Cerebellar nuclear complex (tissue), 1 donor: ENCODE results near the gene MTNR1A.
A peak's percentile ranks its signal among the peaks of the same experiment; 100 is the strongest.

ENCODE experiments used
- DNase-seq, 2 experiments: peaks; one replicate each; lab custom pipeline; 2025; lab: John Stamatoyannopoulos, UW

MTNR1A gene

DNA sequence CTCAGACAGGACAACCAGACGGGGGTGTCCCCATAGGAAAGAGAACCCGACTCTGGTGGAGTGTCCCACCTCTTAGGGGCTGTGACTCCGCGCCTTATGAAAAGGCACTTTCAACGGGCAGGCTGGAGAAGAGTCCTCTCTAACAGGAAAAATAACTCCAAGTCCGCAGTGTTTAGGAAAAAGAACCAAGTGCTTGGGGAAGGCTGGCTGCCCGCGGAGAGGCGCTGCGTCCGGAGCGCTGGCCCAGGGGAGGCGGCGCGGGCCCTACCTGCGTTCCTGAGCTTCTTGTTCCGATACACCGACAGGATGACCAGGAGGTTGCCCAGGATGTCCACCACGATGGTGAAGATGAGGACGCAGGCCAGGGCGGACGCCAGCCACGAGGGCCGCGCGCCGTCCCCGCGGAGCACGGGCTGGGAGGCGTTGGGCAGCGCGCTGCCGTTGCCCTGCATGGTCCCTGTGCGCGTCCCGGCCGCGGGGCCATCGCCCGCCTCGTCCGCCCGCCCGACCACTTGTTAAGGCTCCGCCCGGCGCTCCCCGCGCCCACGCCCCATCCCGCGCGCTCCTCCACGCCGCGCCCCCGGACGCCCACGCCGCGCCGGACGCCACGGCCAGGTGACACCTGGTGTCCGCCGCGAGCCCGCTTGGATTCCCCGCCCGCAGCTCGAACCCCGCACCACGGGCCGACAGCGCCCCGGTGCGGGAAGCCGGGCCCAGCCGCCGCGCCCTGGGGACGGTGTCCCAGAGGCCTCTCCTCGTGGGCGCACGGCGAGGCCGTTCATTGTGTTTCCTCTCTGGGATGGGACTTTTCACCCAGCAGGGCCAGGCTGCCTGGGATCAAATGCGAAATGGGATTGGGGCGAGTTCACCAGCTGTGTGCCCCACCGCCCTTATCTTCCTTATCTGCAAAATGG lies at the start of gene MTNR1A:
Gene MTNR1A (minus strand): TSS at position 654 of the 914 bp plus-strand sequence. CDS start 202 bp downstream, at position 452.
- DNase-seq: no peak

- no peak for DNase-seq
Observed at GRCh38 chr4:186604124-186604807, 48.9 kb upstream of the MTNR1A start.

- no peak for DNase-seq
Observed at GRCh38 chr4:186602978-186603377, 47.6 kb upstream of the MTNR1A start.

DNA sequence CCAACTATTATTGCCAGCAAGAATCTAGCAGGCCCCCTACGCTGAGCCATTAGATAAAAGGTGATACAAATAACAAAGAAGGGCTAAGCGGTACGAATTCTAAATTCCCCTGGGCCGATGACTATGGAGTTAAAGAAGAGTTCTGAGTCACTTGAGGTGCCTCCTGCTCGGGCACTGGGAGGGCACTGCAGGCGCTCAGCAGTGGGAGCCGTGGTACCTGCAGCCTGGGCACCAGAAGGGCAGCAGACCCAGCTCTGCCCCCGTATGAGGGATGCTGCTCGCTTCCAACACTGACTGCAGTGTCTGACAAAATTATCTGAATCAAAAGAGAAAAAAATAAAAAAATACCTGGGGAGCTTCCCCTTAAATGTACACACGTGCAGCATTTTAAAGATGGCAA lies 44.1 kb upstream of the MTNR1A start:
- no peak for DNase-seq

DNA sequence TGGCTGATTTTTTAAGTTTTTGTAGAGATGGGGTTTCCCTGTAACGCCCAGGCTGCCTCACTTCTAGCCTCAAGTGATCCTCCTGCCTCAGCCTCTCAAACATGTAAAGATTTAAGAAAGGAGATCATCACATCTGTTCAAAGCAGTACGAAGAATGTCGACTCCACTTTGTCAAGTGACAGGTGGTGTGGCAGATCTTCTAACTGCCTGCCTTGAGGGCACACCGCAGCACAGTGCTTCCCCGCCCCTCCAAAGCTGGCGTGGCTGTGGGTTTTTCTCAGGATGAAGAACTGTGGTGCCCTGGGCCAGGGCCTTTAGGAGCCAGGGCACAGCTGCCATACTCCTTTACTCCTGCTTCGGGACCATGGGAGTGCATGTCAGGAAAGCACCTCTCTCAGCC lies 43.3 kb upstream of the MTNR1A start:
- DNase-seq: no peak

DNA sequence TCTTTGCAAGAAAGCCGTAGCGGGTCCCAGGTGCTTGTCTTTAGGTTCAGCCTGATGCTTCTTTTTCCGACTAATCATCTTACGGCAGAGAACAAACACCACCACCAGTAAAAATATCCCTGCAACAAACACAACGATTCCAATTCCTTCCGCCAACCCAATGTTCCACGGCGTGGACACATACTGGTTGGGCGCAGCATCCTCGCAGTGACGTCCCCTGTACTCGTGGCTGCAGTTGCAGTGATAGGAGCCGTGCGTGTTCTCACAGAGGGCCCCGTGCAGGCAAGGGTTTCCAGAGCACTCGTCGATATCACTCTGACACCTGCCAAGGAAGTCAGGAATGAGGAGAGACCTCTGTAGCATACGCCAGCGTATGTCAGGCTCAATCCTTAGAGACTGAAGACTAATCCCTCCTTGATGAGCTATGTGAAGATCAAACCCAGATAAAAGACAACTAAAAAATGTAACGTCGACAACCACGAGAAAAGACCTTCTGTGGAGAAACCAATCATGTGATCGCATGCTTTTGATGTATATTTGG lies 41.6 kb upstream of the MTNR1A start:
- DNase-seq: no peak

GRCh38 chr4:186596346-186596745 lies 41.0 kb upstream of the MTNR1A start:
- no peak for DNase-seq

- no peak for DNase-seq
Observed at GRCh38 chr4:186593587-186593973, 38.2 kb upstream of the MTNR1A start.

- no peak for DNase-seq
Observed at GRCh38 chr4:186592966-186593586, 37.7 kb upstream of the MTNR1A start.

DNA sequence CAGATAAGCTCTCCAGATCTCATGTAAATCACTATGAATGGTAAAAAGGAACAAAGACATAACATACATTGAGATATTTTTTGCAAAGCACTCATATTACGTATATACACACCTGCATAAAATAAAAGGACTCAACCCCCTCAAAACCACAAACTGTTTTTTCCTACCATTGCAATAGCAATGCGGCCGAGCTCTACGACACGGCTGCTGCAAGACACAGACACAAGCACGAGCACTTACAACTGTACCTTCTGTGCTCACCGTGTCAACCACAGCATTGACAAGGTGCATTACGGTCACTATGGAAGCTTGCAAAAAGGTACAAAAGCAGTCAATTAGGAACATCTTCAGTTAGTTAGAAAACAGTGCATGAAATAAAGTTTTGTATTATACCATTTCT lies 37.1 kb upstream of the MTNR1A start:
- DNase-seq: no peak

GRCh38 chr4:186591651-186592050 lies 36.3 kb upstream of the MTNR1A start:
- DNase-seq: no peak

GRCh38 chr4:186588503-186588902 lies 33.1 kb upstream of the MTNR1A start:
- no peak for DNase-seq

- peak in 1 of 2 experiments; percentile 13 for DNase-seq
Observed at GRCh38 chr4:186587416-186588018, 32.1 kb upstream of the MTNR1A start.

GRCh38 chr4:186586205-186586604 lies 30.8 kb upstream of the MTNR1A start:
- no peak for DNase-seq

DNA sequence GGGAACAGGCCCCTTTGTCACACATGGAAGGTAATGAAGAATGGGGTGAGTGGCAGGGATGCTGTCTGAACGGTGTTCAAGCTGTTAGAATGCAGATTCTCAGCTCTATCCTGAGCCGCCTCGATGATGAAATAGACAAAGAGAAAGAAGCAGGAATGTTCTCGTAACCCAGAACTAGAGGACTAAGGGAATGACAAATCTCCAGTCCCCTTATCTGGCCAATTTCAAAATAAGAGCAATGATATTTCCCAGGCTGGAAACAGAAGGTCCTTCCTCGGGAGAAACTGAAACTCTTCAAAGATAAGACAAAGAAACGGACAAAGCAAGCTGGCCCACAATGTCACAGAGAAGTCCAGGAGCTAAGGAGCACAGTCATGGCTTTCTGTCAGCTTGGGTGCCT lies 29.5 kb upstream of the MTNR1A start:
- no peak for DNase-seq

- DNase-seq: no peak
Observed at GRCh38 chr4:186581421-186581820, 26.1 kb upstream of the MTNR1A start.

DNA sequence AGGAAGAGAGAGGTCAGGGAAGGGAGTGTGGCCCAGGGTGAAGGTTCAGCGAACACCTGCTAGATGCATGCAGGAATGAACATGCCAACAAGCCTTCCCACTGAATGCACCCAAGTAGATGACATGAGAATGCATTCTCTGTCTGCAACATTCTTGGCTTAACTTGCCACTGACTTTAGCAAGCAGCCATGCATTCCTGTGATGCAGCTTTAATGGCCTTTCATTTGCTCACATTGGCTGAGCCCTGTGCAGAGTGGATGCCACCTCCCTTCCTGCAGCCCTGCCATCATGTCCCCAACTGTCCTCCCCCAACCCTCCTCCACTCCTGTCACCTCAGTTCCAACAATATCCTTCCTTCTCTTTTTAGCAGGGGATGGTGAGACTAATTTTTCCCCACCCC lies 25.3 kb upstream of the MTNR1A start:
- DNase-seq: no peak

GRCh38 chr4:186570193-186570996 lies 15.0 kb upstream of the MTNR1A start:
- no peak for DNase-seq

- no peak for DNase-seq
Observed at GRCh38 chr4:186569533-186570192, 14.3 kb upstream of the MTNR1A start.

DNA sequence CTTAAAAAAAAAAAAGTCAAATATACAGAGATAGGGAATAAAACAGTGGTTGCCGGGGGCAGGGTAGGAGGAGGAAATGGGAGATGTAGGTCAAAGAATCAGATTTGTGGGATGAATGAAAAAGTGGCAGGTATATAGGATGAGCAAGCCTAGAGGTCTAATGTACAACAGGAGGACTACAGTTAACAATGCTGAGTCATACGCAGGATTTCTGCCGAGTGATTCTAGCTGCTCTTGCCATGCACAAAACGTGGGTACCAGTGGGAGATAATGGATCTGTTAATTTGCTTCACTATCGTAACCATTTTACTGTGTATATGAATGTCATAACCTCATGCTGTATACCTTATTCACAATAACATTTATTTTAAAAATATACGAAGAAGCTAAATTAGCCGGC lies 10.7 kb upstream of the MTNR1A start:
- DNase-seq: no peak

- no peak for DNase-seq
Observed at GRCh38 chr4:186563761-186564160, 8.4 kb upstream of the MTNR1A start.
